Loucy (cell line): ENCODE results near the gene GRID1.

Experiments
- EZH2phosphoT487 ChIP-seq: fragments of 200-600 bp; IDR thresholded peaks from 2 replicates; pipeline ENCODE4 v1.6.1; 2018; ENCODE audit warnings: antibody characterized with exemption, mild to moderate bottlenecking, moderate library complexity, borderline replicate concordance
- TF ChIP-seq, protein P1 (sequence below): fragments of 200-600 bp; sonication (generic); conservative IDR thresholded peaks from 2 replicates; pipeline ENCODE4 v1.5.1; 2014; ENCODE audit warnings: mild to moderate bottlenecking, antibody characterized with exemption, low read length

DNA sequence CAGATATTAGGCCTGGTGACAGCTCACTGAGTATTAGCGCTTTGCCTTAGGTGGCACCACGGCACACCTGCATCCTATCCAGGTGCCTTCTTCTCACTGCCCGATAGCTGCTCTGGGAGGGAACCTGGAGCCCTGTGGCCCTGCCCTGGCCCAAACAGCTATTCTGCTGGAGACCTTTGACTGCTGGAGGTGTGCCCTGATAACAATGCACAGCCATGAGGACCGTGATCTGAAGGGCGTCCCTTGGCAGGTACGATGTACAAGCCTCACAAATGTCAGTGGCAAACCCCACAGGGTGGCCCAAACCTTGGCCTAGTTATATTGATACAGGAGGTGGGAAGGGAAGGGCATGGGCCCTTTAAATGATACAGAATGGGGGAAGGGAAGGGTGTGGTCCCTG, 259.5 kb downstream of the GRID1 start:
- TF ChIP-seq, protein P1, sequence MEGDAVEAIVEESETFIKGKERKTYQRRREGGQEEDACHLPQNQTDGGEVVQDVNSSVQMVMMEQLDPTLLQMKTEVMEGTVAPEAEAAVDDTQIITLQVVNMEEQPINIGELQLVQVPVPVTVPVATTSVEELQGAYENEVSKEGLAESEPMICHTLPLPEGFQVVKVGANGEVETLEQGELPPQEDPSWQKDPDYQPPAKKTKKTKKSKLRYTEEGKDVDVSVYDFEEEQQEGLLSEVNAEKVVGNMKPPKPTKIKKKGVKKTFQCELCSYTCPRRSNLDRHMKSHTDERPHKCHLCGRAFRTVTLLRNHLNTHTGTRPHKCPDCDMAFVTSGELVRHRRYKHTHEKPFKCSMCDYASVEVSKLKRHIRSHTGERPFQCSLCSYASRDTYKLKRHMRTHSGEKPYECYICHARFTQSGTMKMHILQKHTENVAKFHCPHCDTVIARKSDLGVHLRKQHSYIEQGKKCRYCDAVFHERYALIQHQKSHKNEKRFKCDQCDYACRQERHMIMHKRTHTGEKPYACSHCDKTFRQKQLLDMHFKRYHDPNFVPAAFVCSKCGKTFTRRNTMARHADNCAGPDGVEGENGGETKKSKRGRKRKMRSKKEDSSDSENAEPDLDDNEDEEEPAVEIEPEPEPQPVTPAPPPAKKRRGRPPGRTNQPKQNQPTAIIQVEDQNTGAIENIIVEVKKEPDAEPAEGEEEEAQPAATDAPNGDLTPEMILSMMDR, result no peak
- TF ChIP-seq EZH2phosphoT487, result no peak
